GM12892 (cell line): Measurements from ENCODE around the gene NFYC.

ENCODE experiments used
- DNase-seq: peaks from one replicate; pipeline ENCODE4 v3.0.0; 2011; ENCODE audit not compliant: insufficient read length
- FAIRE-seq: peaks from 2 replicates; lab custom pipeline; 2011; peaks lifted over from hg19 to GRCh38; lab: Jason Lieb, UNC
- POLR2A ChIP-seq: IDR thresholded peaks from 2 replicates; pipeline ENCODE4 v1.6.1; 2011; ENCODE audit warnings: low read depth, low read length, control low read depth
- POLR2AphosphoS5 ChIP-seq: IDR thresholded peaks from 2 replicates; pipeline ENCODE4 v1.6.1; 2011; ENCODE audit warnings: low read depth, low read length, control low read depth
- TAF1 ChIP-seq: IDR thresholded peaks from 2 replicates; pipeline ENCODE4 v1.6.1; 2011; ENCODE audit warnings: low read depth, mild to moderate bottlenecking, control low read depth, low read length, borderline replicate concordance

The NFYC gene

GRCh38 chr1:40819101-40819500, 127.6 kb downstream of the NFYC start:
- TF ChIP-seq TAF1 (no peak), POLR2A (no peak)
- FAIRE-seq: no peak
- DNase-seq: no peak

- DNase-seq: no peak
- no peak for FAIRE-seq
- no peak for TF ChIP-seq POLR2AphosphoS5
These were observed 128.8 kb downstream of the NFYC start for GRCh38 chr1:40820251-40820797.
